GM15510 (cell line): ENCODE data around the gene TTC12.

ENCODE experiments used
- POLR2A ChIP-seq: IDR thresholded peaks from 3 replicates; pipeline ENCODE4 v1.6.1; 2011; ENCODE audit warnings: borderline replicate concordance; ENCODE audit not compliant: insufficient read length; ENCODE audit errors: extremely low read depth

TTC12 gene

DNA sequence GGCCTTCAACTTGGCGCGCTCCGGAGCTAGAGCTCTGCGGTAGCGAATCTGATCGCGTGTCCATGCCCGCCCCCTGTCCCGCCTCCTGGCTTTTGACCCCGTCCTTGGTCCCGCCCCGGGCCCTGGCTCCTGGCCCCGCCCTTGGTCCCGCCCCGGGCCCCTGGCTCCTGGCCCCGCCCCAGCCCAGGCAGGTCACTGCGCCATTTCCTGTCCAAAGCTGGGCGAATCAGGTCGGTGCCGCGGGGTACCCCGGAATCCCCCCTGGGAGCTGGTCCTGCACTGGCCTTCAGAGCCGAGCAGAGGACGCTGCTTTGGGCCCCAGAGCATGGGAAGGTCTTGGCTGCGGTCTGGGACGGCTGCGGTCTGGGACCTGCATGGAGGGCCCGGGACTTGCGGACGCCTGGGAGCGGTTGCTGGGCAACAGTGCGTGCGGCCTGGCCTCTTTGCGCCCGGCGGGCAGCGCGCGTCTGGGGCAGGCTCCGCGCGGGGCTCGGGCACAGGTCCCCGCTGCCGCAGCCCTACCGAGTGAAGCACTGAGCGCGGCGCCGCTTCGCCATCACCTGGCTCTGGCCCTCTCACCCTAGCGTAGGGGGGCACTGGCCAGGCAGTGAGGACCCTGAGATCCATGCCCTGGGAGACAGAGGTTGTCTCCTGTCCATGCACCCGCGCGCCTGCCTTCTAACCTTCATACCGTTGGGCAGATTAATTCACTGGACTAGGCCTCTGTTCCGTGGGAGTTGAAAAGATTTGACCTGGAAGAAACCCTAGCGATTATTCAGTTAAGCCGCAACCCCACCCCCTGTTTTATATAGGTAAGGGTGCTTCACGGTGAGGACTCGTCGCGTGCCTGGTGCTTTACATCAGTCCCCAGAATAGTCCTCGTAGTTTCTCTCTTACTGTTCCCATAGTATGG is at the start of gene TTC12:
Gene TTC12, plus strand, starts transcription at position 195 of the 913 bp plus-strand sequence. CDS start 1,675 bp downstream, outside the sequence.
- TF ChIP-seq POLR2A, result peak; percentile 79

DNA sequence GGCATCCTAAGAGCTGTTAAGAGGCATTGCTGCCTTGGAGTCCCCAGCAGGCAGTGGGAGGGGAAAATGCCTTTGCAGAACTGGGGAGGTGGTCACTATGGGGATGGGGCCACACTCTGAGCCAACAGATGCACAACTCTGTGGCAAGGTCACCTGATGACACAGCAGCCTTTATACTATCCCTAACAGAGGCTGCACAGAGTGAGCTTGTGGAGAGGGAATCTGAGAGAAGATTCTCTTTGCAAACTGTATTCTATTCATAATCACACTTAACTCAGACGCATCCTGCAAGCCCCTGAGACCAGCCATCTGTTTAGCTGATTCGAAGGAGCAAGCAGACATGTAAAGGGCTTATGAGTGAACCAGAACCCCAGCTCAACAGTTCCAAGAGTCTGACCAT is 49.0 kb upstream of the TTC12 start:
- TF ChIP-seq POLR2A, result no peak

DNA sequence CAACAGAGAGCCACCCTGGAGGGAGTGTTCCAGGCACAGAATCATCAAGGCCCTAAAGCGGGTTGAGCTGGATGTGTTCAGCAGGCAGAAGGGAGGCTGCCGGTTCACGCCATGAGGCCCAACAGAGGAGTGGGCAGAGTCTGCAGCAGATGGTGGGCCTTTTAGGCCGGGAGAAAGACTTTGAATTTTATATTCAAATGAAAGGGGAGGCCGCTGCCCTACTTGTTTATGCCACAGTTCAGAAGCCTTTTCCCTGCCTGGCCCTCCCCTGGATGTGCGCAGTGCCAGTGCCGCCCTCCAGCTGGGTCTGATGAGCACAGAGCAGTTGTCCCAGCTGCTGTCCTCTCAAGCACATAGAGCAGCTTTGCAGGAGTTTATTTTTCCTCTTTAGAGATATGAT is 46.9 kb upstream of the TTC12 start:
- TF ChIP-seq POLR2A, result no peak

GRCh38 chr11:113269096-113269495 is 45.3 kb upstream of the TTC12 start:
- no peak for TF ChIP-seq POLR2A

- no peak for TF ChIP-seq POLR2A
These were observed 44.7 kb upstream of the TTC12 start for GRCh38 chr11:113269636-113270035.

GRCh38 chr11:113270080-113270479 is 44.3 kb upstream of the TTC12 start:
- TF ChIP-seq POLR2A, result no peak

DNA sequence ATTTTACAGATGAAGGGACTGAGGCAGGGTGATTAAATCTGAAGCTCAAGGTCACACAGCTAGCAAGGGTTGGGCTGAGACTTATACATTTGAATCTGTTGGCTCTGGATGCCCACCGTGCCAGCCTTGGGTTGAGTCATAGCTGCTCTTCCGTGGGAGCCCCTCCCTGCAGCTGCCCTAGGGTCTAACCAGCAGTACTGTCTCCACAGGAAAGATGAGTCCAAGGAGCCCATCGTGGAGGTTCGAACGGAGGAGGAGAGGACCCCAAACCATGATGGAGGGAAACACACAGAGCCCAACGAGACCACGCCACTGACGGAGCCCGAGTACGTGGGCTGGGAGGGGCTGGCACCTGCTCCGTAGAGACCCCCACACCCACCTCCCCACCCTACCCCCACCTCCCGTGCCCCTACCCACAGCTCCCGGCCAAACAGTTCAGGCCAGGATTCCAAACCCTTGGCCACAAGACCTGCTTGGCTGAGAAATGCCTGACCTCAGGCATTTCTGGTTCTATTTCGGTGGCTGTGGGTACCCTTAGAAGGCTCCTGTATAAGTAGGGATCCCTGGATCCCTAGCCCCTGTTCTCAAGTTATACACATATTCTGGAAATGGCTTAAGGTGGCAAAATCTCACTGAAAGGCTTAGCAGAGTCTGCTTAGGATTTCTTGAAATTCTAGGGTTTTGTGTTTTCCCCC is 42.7 kb upstream of the TTC12 start:
- TF ChIP-seq POLR2A, result no peak

- TF ChIP-seq POLR2A, result no peak
These were observed 42.1 kb upstream of the TTC12 start for GRCh38 chr11:113272281-113272680.

DNA sequence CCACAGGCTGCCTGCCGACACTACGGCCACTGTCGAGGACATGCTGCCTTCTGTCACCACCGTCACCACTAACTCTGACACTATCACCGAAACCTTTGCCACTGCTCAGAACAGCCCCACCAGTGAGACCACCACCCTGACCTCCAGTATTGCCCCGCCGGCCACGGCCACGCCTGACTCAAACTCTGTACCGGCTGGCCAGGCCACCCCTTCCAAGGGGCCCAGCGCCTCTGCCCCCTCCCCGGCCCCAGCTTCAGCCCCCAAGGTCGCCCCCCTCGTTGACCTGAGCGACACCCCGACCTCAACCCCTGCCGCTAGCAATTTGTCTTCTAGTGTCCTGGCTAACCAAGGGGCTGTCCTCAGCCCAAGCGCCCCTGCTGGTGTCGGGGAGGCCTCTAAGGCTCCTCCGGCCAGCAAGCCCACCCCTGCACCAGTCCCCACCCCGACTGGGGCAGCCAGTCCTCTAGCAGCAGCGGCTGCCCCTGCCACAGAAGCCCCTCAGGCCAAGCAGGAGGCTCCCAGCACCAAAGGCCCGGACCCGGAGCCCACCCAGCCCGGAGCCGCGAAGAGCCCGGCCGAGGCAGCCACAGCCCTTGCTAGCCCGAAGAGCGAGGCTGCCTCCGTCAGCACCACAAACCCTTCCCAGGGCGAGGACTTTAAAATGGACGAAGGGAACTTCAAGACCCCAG is 41.3 kb upstream of the TTC12 start:
- no peak for TF ChIP-seq POLR2A

- no peak for TF ChIP-seq POLR2A
These were observed 40.7 kb upstream of the TTC12 start for GRCh38 chr11:113273720-113274119.

DNA sequence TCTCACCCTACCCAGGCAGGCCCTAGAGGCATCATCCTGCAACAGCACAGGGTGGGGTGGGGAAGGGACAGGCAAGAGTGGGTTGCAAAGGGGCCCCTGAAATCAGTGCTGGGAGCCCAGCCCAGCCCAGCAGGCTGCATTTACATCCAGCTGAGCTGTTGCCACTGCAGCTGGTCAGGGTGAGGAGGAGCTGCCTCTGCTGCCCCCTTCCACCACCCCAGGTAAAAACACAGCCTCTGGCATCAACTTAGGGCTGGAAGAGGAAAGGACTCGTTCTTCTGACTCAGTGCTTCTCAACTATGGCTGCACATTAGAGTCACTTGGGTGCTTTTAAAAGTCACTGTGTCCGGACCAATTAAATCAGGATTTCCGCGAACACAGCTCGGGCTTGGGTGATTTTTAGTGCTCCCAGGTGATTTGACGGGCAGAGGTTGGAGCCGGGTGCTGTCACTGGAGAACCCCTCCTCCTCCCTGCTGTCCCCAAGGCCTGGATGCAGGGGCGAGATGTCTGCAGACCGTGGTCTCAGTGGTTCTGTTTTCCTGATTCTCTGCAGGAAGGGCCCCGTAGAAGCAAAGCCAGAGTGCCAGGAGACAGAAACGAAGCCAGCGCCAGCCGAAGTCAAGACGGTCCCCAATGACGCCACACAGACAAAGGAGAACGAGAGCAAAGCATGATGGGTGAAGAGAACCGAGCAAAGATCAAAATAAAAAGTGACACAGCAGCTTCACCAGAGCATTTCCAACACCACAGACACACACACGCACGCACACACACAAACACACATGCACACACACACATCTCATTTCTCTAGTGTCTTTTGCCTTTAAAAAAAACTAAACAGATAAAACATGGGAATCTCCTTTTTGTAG is 39.4 kb upstream of the TTC12 start:
- TF ChIP-seq POLR2A, result no peak

DNA sequence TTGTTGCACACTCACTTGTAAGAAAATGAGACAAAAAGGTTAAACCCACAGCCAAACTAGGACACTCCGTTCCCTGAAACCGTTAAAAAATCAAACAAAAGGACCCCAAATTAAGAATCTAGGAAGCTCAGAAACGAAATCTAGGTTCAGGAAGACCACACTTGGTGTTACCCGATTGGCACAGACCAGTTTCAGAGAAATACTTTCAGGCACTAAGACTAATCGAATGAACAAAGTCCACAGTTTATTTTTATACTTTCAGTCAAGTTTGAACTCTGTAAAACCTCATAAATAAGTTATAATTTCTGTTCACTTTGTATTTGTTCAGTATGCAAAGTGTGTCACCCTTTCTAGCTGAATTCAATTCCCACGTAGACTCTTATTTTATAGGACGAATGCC is 38.8 kb upstream of the TTC12 start:
- no peak for TF ChIP-seq POLR2A

DNA sequence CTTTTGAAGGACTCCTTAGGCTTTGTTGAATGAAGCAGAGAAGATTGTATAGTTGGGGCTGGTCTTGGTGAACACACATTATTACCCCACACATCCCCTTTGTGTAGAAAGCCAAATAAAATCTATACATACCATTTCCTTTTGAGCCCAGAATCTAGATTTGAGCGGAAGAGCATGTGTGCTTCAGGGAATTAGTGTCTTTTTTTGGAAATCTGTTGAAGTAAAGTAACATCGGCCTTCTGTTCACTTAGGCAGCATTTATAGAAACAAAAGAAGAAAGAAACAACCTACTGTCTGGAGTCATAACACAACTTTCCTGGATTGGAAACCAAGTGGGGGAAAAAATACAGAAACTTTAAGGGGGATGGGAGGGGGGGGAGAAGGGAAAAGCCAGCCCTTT is 37.9 kb upstream of the TTC12 start:
- no peak for TF ChIP-seq POLR2A

GRCh38 chr11:113277907-113278306 is 36.5 kb upstream of the TTC12 start:
- TF ChIP-seq POLR2A, result no peak

DNA sequence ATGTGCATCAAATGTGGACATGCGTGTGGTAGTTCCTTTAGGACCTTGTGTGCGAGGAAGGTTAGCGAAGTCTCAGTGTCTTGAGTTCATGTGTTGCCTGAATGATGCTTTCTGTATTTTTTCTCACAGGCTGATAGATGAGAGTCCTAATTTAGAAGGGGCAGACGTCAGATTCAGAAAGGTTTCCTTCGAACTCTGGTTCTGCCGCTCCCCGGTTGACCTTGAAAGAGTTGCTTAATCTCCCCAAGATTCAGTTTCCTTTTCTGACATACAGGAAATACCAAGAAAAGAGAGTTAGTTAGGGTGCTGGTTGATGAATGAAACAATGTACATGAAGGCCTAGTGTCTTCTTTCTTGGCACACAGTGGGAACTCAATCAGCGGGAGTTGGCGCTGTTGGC is 35.9 kb upstream of the TTC12 start:
- TF ChIP-seq POLR2A, result no peak

DNA sequence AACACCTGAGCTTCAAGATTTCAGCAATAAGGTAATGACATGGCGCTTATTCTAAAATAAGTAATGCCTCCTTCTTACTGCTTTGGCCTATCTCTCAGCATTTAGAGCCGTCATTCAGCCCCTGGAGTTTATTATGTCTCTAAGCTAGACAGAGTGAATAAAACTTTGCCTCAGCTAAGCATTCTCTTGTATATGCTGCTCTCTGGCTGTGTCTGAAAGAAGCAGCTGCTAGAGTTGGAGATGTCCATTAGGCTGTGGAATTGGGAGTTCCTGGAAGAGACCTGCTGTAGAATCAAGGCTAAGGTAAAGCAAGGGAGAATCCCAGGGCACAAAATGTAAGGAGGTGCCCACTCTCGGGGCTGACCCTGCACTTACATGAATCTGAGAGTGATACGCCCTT is 35.5 kb upstream of the TTC12 start:
- TF ChIP-seq POLR2A, result no peak
